Stimulated activated naive B cell treated with anti-CD40 and anti-IgM and Interleukin-4, amounts not matched to agents 10 μg/mL and 1 μg/mL and 100 μg/mL, for 72 hours (primary cell): Measurements from ENCODE around the gene GFPT2.

Source experiments
- ATAC-seq, 2 donors: fragments of 150-1000 bp; cut with Tn5 transposase; replicated peaks; 2 replicates each; pipeline ENCODE4 v1.10.0; 2021; ENCODE audit warnings: moderate library complexity in 1 of 2
- DNase-seq: peaks from one replicate; pipeline ENCODE4 v3.0.0; 2021
- H3K27ac Mint-ChIP-seq: one replicate; pipeline ENCODE4 v1.8.0; 2022; ENCODE audit warnings: mild to moderate bottlenecking, mixed read lengths
- H3K27me3 Mint-ChIP-seq, 2 donors: one replicate each; pipeline ENCODE4 v1.8.0; 2022; ENCODE audit warnings: mixed read lengths in 2 of 2
- H3K36me3 Mint-ChIP-seq, 2 donors: one replicate each; pipeline ENCODE4 v1.8.0; 2022; ENCODE audit warnings: mixed read lengths in 2 of 2, mild to moderate bottlenecking in 1 of 2
- H3K4me1 Mint-ChIP-seq, 2 donors: one replicate each; pipeline ENCODE4 v1.8.0; 2022; ENCODE audit warnings: mixed read lengths in 2 of 2, mild to moderate bottlenecking in 1 of 2
- H3K4me3 Mint-ChIP-seq, 2 donors: one replicate each; pipeline ENCODE4 v1.8.0; 2022; ENCODE audit warnings: mild to moderate bottlenecking in 2 of 2, mixed read lengths in 2 of 2, moderate library complexity in 1 of 2
- H3K9me3 Mint-ChIP-seq, 2 donors: one replicate each; pipeline ENCODE4 v1.8.0; 2022; ENCODE audit warnings: mixed read lengths in 2 of 2, mild to moderate bottlenecking in 1 of 2

Gene GFPT2

DNA sequence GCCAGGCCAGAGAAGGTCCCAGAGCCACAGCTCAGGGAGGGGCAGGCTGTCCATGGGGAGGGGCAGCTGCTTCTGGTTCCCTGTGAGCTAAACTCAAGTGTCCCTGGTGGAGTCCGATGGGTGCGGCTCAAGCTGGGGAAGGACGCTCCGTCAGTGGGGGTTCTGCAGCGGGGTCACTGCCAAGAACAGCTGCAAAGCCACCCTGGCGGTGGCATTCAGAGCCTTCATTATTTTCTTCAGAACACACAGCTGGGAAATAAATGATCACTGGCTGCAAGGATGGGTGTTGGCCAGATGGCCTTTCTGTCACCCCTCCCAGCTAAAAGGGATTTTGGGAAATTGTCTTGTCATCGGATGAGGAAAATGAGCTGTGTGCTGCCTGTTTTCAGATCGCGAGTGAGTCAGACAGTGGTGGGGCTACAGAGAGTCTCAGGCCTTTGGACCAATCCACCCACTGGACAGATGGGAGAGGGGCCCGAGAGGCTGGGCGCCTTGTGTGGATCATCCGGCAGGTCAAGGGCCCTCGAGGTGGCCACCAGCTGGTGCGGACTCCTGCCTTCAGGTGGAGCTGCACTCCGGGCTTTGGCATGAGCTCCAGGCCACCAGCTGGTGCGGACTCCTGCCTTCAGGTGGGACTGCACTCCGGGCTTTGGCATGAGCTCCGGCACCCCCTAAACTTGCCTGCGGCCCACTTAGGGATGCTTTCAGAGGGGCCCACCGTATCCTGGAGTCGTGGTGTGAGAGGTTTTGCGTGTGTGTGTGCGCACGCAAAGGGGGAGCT lies 17.9 kb upstream of the GFPT2 start:
- Mint-ChIP-seq H3K9me3 (peaks cover 0 to 2% of the 10 kb centered on the region in 2 donors), H3K27me3 (peaks cover 13 to 22% of the 10 kb centered on the region in 2 donors), H3K27ac (no peak overlapping the region), H3K4me1 (no peaks in the 10 kb centered on the region), H3K4me3 (no peak overlapping the region), H3K36me3 (no peaks in the 10 kb centered on the region)
- ATAC-seq (no peak), DNase-seq (no peak)

DNA sequence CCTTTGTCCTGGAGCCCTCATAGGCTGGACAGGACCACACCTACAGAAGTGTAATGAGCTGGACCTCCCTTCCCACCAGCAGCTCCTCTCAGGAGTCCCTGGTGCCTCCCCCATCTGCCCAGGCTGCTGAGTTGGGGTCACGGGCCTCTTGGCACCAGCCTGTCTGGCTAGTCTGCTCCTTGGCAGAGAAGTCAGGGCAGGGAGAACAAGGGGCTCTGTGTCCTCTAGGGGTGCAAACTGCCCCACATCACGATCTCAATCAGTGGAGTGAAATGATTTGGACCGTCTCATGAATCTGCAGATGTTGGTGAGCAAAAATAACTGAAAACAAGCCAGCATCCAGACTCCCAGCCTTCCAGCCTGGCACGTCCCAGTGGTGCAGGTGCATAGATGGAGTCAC lies 14.9 kb upstream of the GFPT2 start:
- H3K4me3 Mint-ChIP-seq = no peak overlapping the region
- no peaks in the 10 kb centered on the region for H3K4me1 Mint-ChIP-seq
- ATAC-seq = no peak
- H3K36me3 Mint-ChIP-seq = no peaks in the 10 kb centered on the region
- H3K27me3 Mint-ChIP-seq = peaks cover 4 to 20% of the 10 kb centered on the region in 2 donors
- DNase-seq = no peak
- H3K9me3 Mint-ChIP-seq = no peaks in the 10 kb centered on the region
- no peak overlapping the region for H3K27ac Mint-ChIP-seq

DNA sequence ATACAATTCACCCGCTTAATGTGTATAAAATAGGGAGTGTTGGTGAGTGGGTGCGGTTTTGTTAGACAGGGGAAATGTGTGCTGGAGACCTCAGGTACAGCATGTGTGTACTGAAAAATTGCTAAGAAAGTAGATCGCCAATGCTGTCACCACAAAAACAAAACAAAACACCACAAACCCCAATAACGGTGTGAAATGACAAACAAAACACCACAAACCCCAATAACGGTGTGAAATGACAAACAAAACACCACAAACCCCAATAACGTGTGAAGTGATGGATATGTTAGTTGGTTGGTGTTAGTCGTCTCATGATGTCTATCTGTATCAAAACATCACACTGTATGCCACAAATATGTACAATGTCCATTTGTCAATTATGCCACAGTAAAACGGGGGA lies 14.2 kb upstream of the GFPT2 start:
- Mint-ChIP-seq H3K4me3 (no peak overlapping the region), H3K27me3 (peaks cover 4 to 20% of the 10 kb centered on the region in 2 donors), H3K4me1 (no peaks in the 10 kb centered on the region), H3K9me3 (no peaks in the 10 kb centered on the region), H3K27ac (no peak overlapping the region), H3K36me3 (no peaks in the 10 kb centered on the region)
- no peak for ATAC-seq
- no peak for DNase-seq

DNA sequence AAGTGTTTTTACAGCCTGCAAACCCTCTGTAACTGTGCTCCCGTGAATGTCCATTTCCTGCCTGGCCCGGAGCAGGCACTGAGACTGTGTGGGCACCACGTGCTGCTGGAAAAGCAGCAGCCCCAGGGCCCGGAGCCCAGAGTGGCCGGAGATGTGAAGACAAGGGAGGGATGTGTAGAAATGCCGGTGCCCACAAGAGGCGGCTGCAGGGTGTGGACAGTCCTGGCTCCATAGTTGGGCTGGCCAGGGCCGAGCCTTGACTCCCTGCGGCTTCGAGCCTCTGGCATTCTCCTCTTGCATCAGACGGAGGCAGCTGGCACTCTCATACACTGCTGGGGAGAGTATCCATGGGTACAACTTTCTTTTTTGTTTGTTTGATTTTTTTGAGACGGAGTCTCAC lies 13.2 kb upstream of the GFPT2 start:
- Mint-ChIP-seq H3K4me1 (no peaks in the 10 kb centered on the region), H3K4me3 (no peak overlapping the region), H3K27ac (no peak overlapping the region), H3K36me3 (no peaks in the 10 kb centered on the region), H3K9me3 (no peaks in the 10 kb centered on the region), H3K27me3 (peaks cover 4 to 22% of the 10 kb centered on the region in 2 donors)
- ATAC-seq = no peak
- no peak for DNase-seq

DNA sequence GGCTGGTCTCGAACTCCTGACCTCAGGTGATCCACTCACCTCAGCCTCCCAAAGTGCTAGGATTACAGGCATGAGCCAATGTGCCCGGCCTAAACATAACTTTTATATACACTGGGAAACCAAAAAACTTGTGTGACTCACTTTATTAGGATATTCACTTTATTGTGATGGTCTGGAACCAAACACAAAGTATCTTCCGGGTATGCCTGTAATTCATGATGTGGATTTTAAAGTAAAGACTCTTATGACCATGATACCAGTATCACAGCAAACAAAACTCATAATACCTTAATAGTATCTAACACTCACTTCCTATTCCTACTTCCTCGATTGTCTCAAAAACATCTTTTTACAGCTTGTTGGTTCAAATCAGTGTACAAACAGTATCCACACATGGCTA lies 12.7 kb upstream of the GFPT2 start:
- H3K36me3 Mint-ChIP-seq = no peaks in the 10 kb centered on the region
- H3K4me3 Mint-ChIP-seq = no peak overlapping the region
- no peaks in the 10 kb centered on the region for H3K4me1 Mint-ChIP-seq
- H3K27ac Mint-ChIP-seq = no peak overlapping the region
- ATAC-seq = no peak
- H3K27me3 Mint-ChIP-seq = peaks cover 4 to 26% of the 10 kb centered on the region in 2 donors
- H3K9me3 Mint-ChIP-seq = no peaks in the 10 kb centered on the region
- no peak for DNase-seq

DNA sequence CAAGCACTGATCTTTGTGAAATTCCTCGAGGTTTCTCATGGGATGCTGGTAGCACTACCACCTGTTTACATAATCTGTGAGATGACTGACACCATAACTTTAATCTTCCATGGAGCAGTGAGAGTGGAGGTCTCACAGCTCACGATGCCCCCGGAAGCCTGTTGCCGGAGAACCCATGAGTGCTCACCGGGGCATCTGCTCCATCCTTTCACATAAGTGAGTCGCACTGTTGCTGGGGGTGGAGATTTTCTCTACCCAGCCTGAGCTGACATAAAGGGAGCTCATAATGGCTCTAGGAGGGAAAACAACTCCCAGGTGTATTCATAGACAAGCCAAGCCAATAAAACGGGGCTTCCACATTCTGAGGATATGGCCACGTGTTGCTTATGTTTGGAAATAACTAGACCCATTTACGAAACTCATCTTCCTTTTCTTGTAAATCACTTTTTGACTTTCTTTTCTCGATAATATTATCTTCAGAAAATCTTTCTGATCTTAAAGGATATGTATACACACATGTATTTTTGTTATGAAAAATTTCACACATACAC lies 11.2 kb upstream of the GFPT2 start:
- Mint-ChIP-seq H3K27ac (no peak overlapping the region), H3K27me3 (peaks cover 0 to 15% of the 10 kb centered on the region in 2 donors), H3K4me3 (no peak overlapping the region), H3K36me3 (no peaks in the 10 kb centered on the region), H3K9me3 (peaks cover 0 to 2% of the 10 kb centered on the region in 2 donors), H3K4me1 (no peaks in the 10 kb centered on the region)
- ATAC-seq (no peak), DNase-seq (no peak)

DNA sequence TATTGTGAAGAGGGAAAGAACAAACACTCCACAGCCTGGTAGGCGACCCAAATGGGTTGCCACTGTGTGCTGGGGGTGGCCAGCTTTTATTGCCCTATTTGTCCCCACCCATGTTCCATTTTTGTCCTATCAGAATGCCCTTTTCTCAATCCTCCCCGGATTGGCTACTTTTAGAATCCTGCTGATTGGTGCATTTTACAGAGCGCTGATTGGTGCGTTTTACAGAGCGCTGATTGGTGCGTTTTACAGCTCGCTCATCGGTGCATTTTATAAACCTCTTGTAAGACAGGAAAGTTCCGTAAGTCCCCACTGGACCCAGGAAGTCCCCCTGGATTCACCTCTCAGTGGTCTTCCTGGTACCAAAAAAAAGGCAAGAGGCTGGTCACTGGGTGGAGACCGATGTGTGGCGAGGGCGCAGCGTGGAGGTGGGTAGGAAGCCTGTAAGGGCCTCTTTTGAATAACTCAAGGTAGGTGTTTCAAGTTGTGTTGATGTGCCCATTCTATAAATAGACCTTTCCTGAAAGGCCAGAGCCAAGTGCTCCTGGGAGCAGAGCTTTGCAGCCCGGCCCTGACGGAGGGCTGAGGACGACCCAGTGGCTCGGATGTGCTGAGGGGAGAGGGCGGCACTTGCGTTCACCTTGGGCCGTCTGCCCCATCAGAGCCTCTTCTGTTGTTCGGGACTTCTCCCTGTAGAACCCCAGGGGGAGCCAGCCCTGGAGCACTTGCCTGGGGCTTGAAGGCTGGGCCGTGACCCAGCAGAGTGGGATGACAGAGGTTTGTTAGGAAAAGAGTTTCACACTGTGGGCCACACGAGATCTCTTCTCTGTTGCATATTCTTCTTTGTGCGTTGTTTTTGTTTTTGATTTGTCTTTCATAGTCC lies 7.2 kb upstream of the GFPT2 start:
- Mint-ChIP-seq H3K36me3 (no peaks in the 10 kb centered on the region), H3K27ac (no peak overlapping the region), H3K4me1 (no peaks in the 10 kb centered on the region), H3K27me3 (peaks cover 30 to 37% of the 10 kb centered on the region in 2 donors), H3K9me3 (peaks cover 4 to 8% of the 10 kb centered on the region in 2 donors), H3K4me3 (no peak overlapping the region)
- ATAC-seq = no peak
- no peak for DNase-seq

DNA sequence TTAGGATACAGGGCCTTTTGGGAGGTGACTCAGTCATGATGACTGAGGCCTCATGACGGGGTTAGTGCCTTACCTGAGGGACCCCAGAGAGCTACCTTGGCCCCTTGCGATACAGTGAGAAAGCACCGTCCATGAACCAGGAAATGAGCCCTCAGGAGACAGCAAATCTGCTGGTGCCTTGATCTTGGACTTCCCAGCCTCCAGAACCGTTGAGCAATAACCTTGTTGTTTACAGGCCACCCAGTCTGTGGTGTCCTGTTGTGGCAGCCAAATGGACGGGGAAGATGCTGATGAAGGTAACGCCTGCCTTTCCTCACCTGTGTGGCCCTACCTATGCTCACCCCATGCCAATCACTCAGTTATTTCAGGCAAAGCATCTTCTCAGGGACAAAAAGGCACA lies 5.6 kb upstream of the GFPT2 start:
- Mint-ChIP-seq H3K4me1 (peaks cover 0 to 4% of the 10 kb centered on the region in 2 donors), H3K36me3 (no peaks in the 10 kb centered on the region), H3K27me3 (peaks cover 42 to 46% of the 10 kb centered on the region in 2 donors), H3K27ac (no peak overlapping the region), H3K9me3 (peaks cover 4 to 8% of the 10 kb centered on the region in 2 donors), H3K4me3 (no peak overlapping the region)
- DNase-seq (no peak), ATAC-seq (no peak)

DNA sequence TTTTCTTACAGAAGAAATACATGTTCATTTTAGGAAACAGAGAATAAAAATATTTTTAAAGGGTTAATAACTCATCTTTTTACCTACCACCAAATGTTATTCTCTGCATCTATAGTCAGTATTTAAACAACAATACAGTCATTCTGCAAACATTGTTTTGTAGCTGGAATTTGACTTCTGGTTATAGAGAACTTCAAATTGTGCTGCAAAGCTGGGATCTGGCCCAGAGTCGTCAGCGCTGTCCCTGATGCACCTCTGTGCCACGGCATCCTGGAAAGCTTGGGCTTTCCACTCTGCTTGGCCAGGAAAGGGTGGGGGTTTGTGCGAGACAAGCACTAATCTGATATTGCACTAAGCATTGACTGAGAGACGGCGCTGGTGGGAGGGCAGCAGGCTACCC lies 5.0 kb upstream of the GFPT2 start:
- no peaks in the 10 kb centered on the region for H3K36me3 Mint-ChIP-seq

DNA sequence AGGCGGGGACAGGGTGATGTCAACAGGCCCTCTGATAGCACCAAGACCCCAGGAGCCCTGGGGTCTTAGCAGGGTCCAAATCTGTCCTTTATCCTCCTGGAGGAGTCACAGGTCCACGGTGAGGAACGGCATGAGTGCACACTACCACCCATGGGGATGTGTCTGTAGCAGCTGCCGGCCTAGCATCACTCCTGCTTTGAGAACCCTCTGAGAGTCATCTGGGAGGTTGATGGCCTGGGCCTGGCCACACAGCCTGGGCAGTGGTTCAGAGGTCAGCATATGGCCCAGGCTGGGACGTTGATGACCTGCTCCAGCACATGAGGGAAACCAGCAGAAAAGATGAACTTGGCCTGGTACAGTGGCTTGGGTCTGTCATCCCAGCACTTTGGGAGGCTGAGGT lies 1.8 kb upstream of the GFPT2 start:
- no peak overlapping the region for H3K4me3 Mint-ChIP-seq
- peaks cover 64 to 66% of the 10 kb centered on the region in 2 donors for H3K27me3 Mint-ChIP-seq
- DNase-seq (no peak), ATAC-seq (no peak)
- no peaks in the 10 kb centered on the region for H3K36me3 Mint-ChIP-seq
- H3K4me1 Mint-ChIP-seq = peaks cover 0 to 5% of the 10 kb centered on the region in 2 donors
- H3K9me3 Mint-ChIP-seq = peaks cover 2 to 8% of the 10 kb centered on the region in 2 donors
- no peak overlapping the region for H3K27ac Mint-ChIP-seq

More for the DNA sequence above, 5.0 kb upstream of the GFPT2 start:
- DNase-seq (no peak), ATAC-seq (no peak)
- peaks cover 42 to 47% of the 10 kb centered on the region in 2 donors for H3K27me3 Mint-ChIP-seq
- no peak overlapping the region for H3K4me3 Mint-ChIP-seq
- H3K9me3 Mint-ChIP-seq = peaks cover 4 to 8% of the 10 kb centered on the region in 2 donors
- H3K4me1 Mint-ChIP-seq = peaks cover 0 to 4% of the 10 kb centered on the region in 2 donors
- no peak overlapping the region for H3K27ac Mint-ChIP-seq

DNA sequence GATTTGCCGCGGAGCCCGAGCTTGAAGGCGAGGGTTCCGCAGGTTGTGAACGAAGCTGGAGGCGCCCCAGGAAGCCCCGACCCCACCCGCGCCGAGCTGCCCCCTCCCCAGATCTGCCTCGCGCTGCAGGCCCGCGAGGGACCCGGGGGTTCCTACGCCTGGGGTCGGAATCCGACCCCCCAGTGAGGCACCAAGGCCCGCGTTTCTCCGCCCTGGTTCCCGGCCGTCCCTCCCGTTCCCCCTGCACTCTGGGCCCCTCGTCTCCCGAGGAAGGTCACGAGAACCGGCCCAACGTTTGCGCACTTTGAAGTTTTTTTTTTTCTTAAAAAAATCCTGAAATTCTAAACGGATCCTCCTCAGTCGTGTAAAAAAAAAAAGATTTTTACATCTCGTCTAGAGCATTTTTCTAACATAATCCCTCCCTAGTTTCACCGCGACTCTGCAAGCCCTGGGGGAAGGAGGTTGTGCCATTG lies 880 bp upstream of the GFPT2 start:
- ATAC-seq (no peak), DNase-seq (no peak)
- Mint-ChIP-seq H3K4me3 (peak overlapping the region; percentile 74 to 81), H3K9me3 (peaks cover 2 to 8% of the 10 kb centered on the region in 2 donors), H3K27ac (no peak overlapping the region), H3K4me1 (peaks cover 0 to 5% of the 10 kb centered on the region in 2 donors), H3K36me3 (no peaks in the 10 kb centered on the region), H3K27me3 (peaks cover 68 to 72% of the 10 kb centered on the region in 2 donors)

DNA sequence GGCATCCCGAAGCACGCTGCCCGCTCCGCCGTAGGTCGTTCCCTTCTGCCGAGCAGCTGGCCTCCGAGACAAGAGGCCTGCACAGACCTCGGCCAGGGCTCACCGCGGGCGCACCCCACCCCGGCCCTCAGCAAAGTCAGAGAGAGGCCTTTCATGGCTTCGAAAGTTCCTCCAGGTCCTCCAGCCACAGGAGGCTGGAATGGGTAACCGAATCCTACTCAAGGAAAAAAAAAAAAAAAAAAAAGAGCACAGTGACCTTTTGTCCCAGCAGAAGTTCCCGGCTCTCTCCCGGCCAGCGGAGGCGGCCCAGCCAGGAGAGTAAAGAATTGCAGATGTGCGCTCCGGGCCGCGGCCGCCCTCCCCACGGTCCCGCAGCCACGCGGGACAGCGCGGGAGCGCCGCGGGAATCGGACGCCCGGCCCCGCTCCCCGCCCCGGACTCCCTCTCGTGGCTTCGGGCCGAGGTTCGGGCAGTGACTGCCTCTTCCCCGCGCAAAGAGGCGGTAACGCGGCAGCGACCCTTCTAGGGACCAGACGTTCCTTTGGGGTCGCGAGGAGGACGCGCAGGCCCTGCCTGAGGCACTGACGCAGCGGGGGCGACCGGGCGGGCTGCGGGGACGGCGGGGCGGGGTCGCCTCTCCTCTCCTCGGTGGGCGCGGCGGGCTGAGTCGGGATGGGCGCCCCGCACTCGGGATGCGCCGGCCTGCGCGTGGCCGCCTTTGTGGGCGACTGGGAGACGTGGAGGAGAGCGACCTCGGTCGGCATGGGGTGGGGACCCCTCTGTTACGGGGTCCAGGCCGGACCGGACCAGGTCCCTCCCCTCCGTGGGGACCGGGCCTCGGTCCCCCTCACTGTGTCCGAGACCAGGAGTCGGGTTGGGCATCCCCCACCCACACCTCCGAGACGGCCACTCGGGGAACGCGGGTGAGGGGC lies 754 bp downstream of the GFPT2 start:
- Mint-ChIP-seq H3K36me3 (no peaks in the 10 kb centered on the region), H3K27ac (no peak overlapping the region), H3K27me3 (peaks cover 65 to 80% of the 10 kb centered on the region in 2 donors), H3K4me1 (peaks cover 0 to 5% of the 10 kb centered on the region in 2 donors), H3K4me3 (peak overlapping the region; percentile 66 to 69), H3K9me3 (no peaks in the 10 kb centered on the region)
- ATAC-seq (peak in 1 of 2 donors; percentile 8), DNase-seq (no peak)

DNA sequence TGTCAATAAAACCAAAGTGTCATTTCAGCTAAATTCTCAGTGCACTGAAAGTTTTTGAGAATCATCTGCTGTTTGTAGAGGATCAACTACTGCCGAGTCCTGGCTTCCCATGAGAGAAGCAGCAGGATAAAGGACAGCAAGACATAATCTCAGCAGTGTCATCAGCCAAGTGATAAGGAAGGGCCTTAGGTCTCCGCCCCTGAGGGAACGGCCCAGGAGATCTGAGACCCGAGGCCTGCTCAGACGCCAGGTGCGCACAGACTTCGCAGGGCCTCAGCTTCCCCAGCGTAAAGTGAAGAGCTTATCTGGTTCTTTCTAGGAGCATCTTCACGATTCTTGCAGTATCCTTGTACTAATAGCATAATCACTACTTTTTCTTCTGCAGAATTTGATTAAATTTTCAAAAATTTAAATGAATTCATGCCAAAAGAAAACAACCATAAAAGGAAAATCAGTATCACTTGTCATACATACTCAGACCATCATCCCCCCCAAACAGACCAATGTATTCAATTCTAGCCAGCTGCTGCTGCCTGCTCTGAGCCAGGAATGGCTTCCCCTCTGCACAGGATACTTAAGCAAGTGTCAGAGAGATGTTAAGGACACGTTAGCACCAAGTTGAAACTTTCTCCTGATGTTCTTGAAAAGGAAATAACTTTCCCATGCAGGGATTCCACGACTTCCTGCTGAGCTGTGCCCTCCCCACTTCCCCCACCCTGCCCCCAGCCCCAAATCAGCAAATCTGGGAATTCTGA lies 2.2 kb downstream of the GFPT2 start:
- Mint-ChIP-seq H3K27me3 (peaks cover 59 to 80% of the 10 kb centered on the region in 2 donors), H3K9me3 (no peaks in the 10 kb centered on the region), H3K27ac (no peak overlapping the region), H3K4me3 (no peak overlapping the region), H3K4me1 (peaks cover 0 to 5% of the 10 kb centered on the region in 2 donors), H3K36me3 (no peaks in the 10 kb centered on the region)
- DNase-seq (no peak), ATAC-seq (no peak)
